ENCODE measurements around the gene TSTD1.

Gene TSTD1

DNA sequence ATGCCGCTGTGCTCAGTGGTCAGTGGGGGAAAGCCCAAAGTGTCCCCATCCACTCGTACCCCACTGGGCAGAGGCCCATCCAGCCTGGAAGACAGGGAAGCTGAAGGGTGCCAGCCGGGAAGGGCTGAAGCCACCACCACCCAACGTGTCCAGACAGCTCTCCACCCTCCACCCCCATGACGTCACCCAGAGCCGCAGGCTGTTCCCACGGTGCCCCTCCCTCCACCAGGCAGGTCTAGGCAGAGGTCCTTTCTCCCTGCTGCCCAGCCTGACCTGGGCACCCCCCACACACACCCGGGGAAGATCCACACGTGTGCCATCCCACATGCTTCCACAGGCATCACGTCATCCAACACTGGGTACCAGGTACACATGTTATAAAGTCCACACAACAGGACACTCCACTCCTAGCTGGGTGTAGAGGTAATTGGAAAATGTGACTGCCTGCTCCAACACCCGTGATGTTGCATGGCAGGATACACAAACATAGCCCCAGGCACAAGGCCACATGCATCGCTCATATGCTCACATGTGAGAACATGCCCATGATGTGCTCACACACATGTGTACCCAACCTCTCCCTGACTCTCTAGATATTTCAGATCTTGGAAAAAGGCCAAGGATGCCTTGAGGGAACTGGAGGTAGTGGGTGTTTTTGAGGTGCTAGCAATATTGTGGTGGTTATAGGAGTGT lies 36.1 kb upstream of the TSTD1 start:
- TF ChIP-seq, protein P1, sequence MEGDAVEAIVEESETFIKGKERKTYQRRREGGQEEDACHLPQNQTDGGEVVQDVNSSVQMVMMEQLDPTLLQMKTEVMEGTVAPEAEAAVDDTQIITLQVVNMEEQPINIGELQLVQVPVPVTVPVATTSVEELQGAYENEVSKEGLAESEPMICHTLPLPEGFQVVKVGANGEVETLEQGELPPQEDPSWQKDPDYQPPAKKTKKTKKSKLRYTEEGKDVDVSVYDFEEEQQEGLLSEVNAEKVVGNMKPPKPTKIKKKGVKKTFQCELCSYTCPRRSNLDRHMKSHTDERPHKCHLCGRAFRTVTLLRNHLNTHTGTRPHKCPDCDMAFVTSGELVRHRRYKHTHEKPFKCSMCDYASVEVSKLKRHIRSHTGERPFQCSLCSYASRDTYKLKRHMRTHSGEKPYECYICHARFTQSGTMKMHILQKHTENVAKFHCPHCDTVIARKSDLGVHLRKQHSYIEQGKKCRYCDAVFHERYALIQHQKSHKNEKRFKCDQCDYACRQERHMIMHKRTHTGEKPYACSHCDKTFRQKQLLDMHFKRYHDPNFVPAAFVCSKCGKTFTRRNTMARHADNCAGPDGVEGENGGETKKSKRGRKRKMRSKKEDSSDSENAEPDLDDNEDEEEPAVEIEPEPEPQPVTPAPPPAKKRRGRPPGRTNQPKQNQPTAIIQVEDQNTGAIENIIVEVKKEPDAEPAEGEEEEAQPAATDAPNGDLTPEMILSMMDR (IDR thresholded peaks at IDR 0.05; ENCODE audit: insufficient read depth, missing control alignments) = no peak
- FAIRE-seq (no peak), DNase-seq (ENCODE audit: insufficient read length, low spot score) (no peak)

DNA sequence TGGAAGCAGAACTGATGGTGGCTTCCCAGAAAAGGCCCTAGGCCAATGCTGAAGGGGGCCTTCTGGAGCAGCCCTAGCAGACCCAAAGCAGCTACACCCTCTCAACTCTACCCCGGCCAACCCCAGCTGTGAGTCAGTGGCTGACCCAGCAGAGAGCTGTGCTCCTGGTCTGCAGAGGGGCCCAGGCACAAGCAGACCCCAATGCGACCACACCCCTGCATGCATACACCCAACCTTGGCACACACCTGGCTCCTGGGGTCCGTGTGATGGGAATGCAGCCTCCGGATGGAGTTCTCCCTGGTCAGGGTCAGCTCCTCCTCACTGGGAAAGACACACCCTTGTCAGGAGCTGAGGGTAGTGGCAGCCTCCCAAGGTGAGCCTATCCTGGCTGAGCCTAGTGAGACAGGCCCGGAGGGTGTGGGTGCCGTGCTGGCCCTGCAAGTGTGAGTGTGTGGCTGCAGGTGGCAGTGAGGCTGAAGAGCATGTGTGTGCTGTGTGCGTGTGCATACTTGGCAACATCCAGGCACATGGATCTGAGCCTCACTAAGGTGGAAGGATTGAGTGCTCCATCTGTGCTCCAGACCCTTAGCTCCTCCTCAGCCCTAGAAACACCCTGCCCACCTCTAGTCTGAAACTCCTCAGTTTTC lies 34.8 kb upstream of the TSTD1 start:
- no peak for FAIRE-seq
- DNase-seq (ENCODE audit: insufficient read length, low spot score) = no peak
- TF ChIP-seq, protein P1 (IDR thresholded peaks at IDR 0.05; ENCODE audit: insufficient read depth, missing control alignments) = no peak

DNA sequence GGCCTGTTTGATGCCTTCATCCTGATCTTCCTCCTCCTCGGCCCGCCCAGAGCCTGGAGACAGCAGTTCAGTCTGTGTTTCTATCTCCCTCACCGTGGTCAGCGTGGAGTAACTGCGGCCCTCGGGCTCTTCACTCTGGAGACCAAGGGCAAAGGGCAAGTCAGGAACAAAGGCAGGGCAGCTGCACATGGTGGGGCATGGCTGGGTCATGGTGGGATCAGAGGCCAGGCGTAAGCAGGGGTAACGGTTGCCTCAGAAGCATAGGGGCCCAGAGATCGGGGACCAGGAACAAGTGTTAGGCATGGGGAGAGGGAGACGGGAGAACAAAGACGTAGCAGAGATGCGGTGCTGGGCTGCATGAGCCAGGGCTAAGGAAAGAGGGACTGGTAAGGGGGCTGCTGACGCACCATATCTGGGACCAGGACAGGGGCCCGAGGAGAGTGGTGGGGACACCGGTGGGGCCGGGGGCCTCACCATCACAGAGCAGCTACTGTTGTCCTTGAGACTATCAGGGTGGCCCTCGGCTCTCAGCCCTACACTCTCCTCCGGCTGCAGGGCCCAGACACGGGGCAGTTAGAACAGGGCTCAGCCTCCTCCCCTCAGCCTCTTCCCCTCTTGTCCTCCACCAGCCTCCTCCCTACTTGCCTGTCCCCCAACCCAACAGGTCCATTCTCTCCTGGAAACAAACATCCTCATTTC lies 34.1 kb upstream of the TSTD1 start:
- FAIRE-seq = no peak
- TF ChIP-seq, protein P1 (IDR thresholded peaks at IDR 0.05; ENCODE audit: insufficient read depth, missing control alignments) = no peak
- no peak for DNase-seq (ENCODE audit: insufficient read length, low spot score)

DNA sequence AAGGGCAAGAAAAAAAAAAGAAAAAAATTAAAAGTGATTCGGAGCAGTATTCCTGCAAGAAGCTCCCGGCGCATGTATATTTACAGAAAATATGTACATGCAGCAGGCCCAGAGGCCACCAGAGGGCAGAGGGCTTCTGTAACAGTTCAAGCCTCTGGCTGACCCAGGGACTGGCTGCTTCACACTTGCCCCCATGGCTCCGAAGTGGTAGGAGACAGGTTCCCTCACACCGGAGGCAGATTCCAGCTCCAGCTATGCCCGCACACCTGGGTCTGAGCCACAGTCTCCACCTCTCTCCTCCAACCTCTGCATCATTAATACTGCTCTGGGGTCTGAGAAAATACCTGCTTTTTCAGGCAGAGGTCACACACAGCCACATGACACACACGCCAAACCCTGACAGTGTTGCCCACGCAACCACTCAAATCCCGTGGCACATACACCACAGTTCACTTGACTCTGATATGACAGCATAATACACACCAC lies 33.2 kb upstream of the TSTD1 start:
- FAIRE-seq = no peak
- no peak for DNase-seq (ENCODE audit: insufficient read length, low spot score)
- TF ChIP-seq, protein P1 (IDR thresholded peaks at IDR 0.05; ENCODE audit: insufficient read depth, missing control alignments) = peak; percentile 55

DNA sequence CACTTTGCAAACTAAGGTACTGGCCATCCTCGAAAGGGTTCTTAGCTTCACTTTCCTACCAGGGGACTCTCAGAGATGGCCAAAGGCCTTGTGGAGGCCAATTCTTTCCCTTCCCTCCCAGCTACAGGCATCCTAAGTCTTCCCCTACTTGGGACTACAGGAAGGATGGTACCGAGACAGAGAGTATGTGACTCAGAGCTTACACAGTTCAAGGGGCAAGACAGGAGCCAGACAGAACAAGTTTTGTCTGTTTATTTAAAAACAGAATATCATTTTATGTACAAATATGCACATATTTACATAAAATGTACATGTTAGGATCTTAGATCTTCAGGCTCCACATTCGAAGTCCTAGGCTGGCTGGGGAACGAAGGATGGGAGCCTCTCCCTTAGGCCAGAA lies 32.0 kb upstream of the TSTD1 start:
- FAIRE-seq (no peak), DNase-seq (ENCODE audit: insufficient read length, low spot score) (no peak)
- TF ChIP-seq, protein P1 (IDR thresholded peaks at IDR 0.05; ENCODE audit: insufficient read depth, missing control alignments) = no peak

DNA sequence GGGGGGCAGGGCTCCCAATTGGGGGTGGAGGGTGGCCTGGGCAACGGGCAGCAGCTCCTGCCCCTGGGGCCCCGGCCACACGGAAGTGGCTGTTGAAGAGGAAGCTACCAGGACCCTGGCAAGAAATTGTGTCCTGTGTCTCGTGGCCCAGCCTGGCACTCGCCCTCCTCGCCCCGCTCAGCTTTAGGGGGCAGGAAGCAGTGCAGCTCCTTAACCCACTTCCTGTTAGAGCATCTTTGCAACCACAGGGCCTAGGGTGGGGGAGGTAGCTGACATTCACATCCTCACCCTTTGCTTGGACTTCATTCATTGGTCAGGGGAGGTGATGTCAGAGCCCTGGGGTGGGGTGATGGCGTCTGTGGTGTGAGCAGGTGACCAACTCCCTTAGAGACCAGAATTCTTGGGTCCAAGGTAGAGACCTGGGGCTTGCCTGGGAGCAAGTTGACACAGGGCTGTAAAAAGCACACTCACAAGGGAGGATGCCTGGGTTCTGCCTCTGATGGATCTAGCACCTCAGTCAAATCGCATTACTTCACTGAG lies 31.0 kb upstream of the TSTD1 start, which contains the start of gene ARHGAP30:
ARHGAP30 (minus strand) TSS at position 161 of the 540 bp plus-strand sequence. CDS start 267 bp downstream, outside the sequence.
- FAIRE-seq (no peak), DNase-seq (ENCODE audit: insufficient read length, low spot score) (no peak)
- TF ChIP-seq, protein P1 (IDR thresholded peaks at IDR 0.05; ENCODE audit: insufficient read depth, missing control alignments) = no peak
